ENCODE results near the gene ITFG1. TPM values are rescaled to one million over a fixed set of nuclear protein-coding genes. Genes with fewer than 3 reads are reported as not detected.

The ITFG1 gene
- total RNA-seq, 1 experiment from 2014 or later, result 18.0 TPM

DNA sequence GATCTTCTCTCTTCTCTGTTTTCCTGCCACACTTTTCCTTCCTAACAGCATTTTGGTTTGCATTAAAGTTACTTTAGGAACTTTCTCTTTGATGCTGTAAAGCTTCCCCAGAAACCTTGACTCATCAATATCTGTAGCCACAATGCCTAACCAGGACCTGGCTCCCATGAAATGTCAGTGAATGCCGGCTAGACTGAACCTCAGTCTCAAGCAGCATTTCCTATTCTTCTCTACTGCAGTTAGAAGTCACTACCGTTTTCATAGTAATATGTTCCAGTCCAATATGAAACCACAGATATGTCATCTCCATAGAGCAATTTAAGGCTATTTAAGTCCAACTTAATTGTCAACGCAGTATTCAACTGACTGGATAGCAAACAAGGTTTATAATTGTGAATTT lies 28.9 kb downstream of the ITFG1 start:
- no peak overlapping the region for H3K9ac ChIP-seq (ENCODE audit: extremely low read depth, insufficient read length, low read length)
- no peak overlapping the region for H2BK20ac ChIP-seq (ENCODE audit: low read depth, low read length, poor library complexity, severe bottlenecking)
- no peak overlapping the region for H3K27ac ChIP-seq (ENCODE audit: insufficient read length, low read depth, low read length)
- no peaks in the 10 kb centered on the region for H3K9me3 ChIP-seq (ENCODE audit: control insufficient read depth, low read depth, low read length)
- TF ChIP-seq, protein P1, sequence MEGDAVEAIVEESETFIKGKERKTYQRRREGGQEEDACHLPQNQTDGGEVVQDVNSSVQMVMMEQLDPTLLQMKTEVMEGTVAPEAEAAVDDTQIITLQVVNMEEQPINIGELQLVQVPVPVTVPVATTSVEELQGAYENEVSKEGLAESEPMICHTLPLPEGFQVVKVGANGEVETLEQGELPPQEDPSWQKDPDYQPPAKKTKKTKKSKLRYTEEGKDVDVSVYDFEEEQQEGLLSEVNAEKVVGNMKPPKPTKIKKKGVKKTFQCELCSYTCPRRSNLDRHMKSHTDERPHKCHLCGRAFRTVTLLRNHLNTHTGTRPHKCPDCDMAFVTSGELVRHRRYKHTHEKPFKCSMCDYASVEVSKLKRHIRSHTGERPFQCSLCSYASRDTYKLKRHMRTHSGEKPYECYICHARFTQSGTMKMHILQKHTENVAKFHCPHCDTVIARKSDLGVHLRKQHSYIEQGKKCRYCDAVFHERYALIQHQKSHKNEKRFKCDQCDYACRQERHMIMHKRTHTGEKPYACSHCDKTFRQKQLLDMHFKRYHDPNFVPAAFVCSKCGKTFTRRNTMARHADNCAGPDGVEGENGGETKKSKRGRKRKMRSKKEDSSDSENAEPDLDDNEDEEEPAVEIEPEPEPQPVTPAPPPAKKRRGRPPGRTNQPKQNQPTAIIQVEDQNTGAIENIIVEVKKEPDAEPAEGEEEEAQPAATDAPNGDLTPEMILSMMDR (conservative IDR thresholded peaks at IDR 0.05), result no peak
- H2BK5ac ChIP-seq (ENCODE audit: insufficient read length, low read length), result no peak overlapping the region
- Mint-ChIP-seq H3K4me1 (no peaks in the 10 kb centered on the region), H3K9me3 (peaks cover 8 to 15% of the 10 kb centered on the region in 2 experiments), H3K27me3 (ENCODE audit: low read depth) (no peaks in the 10 kb centered on the region), H3K4me3 (no peak overlapping the region), H3K27ac (no peak overlapping the region), H3K36me3 (ENCODE audit: insufficient read depth in 1 of 3, low read depth in 3 of 3) (peaks cover 11 to 22% (median 21%) of the 10 kb centered on the region in 3 experiments)
- no peaks in the 10 kb centered on the region for H3K79me2 ChIP-seq (ENCODE audit: insufficient read depth, low read length)
- no peaks in the 10 kb centered on the region for H3K4me1 ChIP-seq (ENCODE audit: insufficient read depth, low read length)
- no peak overlapping the region for H2BK120ac ChIP-seq (ENCODE audit: low read depth, low read length, poor library complexity, severe bottlenecking)
- H4K20me1 ChIP-seq (ENCODE audit: control insufficient read depth, insufficient read depth, insufficient read length), result no peaks in the 10 kb centered on the region
- no peak overlapping the region for H3K4me2 ChIP-seq (ENCODE audit: insufficient read depth, insufficient read length, low read length)
- H3K27me3 ChIP-seq (ENCODE audit: insufficient read depth, low read length), result no peaks in the 10 kb centered on the region
- WGBS (ENCODE audit: extremely low coverage, insufficient read length, low lambda C conversion rate), result no CpG with 5 or more reads among the region's 3 CpGs
- H4K91ac ChIP-seq (ENCODE audit: insufficient read length, low read depth, low read length), result no peak overlapping the region
- no peak overlapping the region for H3K4ac ChIP-seq (ENCODE audit: low read depth, low read length)
- H2BK15ac ChIP-seq (ENCODE audit: low read depth, low read length), result no peak overlapping the region
- no peak overlapping the region for H3K14ac ChIP-seq (ENCODE audit: insufficient read depth, low read length)
- no peak overlapping the region for H3K18ac ChIP-seq (ENCODE audit: insufficient read length, low read depth, low read length)
- H2AFZ ChIP-seq (ENCODE audit: low read length), result no peak overlapping the region
- no peak overlapping the region for H4K8ac ChIP-seq (replicated peaks; ENCODE audit: insufficient read length, low read depth, low read length)
- no peak overlapping the region for H2AK5ac ChIP-seq (ENCODE audit: insufficient read length, low read length)
- no peak overlapping the region for H3K23ac ChIP-seq (ENCODE audit: insufficient read length, low read depth, low read length)
- H3K23me2 ChIP-seq (ENCODE audit: insufficient read length, low read depth, low read length, poor library complexity, severe bottlenecking), result no peaks in the 10 kb centered on the region
- H3T11ph ChIP-seq (ENCODE audit: low read length), result no peak overlapping the region
- H2BK12ac ChIP-seq (ENCODE audit: insufficient read length, low read depth, low read length), result no peak overlapping the region
- H3K56ac ChIP-seq (ENCODE audit: insufficient read length, low read depth, low read length), result no peak overlapping the region
- H3K79me1 ChIP-seq (ENCODE audit: insufficient read depth, low read depth, low read length, poor library complexity, severe bottlenecking), result no peaks in the 10 kb centered on the region
- H4K5ac ChIP-seq (ENCODE audit: insufficient read length, low read depth, low read length), result no peak overlapping the region
- DNase-seq, result no peak
